HG02588 (cell line): ENCODE measurements around the gene SPAG16.

Source experiments
- ATAC-seq: cut with Tn5 transposase; IDR thresholded peaks from one replicate; pipeline ENCODE4 v1.9.1; 2021; ENCODE audit warnings: mild to moderate bottlenecking, moderate library complexity; ENCODE audit not compliant: unreplicated experiment

Gene SPAG16

GRCh38 chr2:214325404-214325803, 1041.1 kb downstream of the SPAG16 start:
- ATAC-seq = no peak

- no peak for ATAC-seq
These were observed 1044.7 kb downstream of the SPAG16 start for GRCh38 chr2:214328941-214329340.

GRCh38 chr2:214341646-214342045, 1057.4 kb downstream of the SPAG16 start:
- ATAC-seq = no peak

- ATAC-seq = no peak
These were observed 1074.2 kb downstream of the SPAG16 start for GRCh38 chr2:214358506-214358905.

GRCh38 chr2:214361116-214361515, 1076.9 kb downstream of the SPAG16 start:
- no peak for ATAC-seq

GRCh38 chr2:214365549-214365948, 1081.3 kb downstream of the SPAG16 start:
- ATAC-seq = no peak

GRCh38 chr2:214367171-214367570, 1082.9 kb downstream of the SPAG16 start:
- ATAC-seq = no peak

- ATAC-seq = no peak
These were observed 1092.5 kb downstream of the SPAG16 start for GRCh38 chr2:214376618-214377285.

GRCh38 chr2:214377286-214377624, 1093.0 kb downstream of the SPAG16 start:
- ATAC-seq = no peak

GRCh38 chr2:214378455-214379103, 1094.3 kb downstream of the SPAG16 start:
- no peak for ATAC-seq

GRCh38 chr2:214379227-214379626, 1095.0 kb downstream of the SPAG16 start:
- ATAC-seq = no peak

GRCh38 chr2:214380681-214381080, 1096.4 kb downstream of the SPAG16 start:
- no peak for ATAC-seq

- no peak for ATAC-seq
These were observed 1098.0 kb downstream of the SPAG16 start for GRCh38 chr2:214382229-214382628.

- no peak for ATAC-seq
These were observed 1102.5 kb downstream of the SPAG16 start for GRCh38 chr2:214386720-214387119.

- ATAC-seq = no peak
These were observed 1105.1 kb downstream of the SPAG16 start for GRCh38 chr2:214389334-214389733.

GRCh38 chr2:214393796-214394195, 1109.5 kb downstream of the SPAG16 start:
- ATAC-seq = no peak

GRCh38 chr2:214395040-214395439, 1110.8 kb downstream of the SPAG16 start:
- no peak for ATAC-seq

GRCh38 chr2:214401580-214401979, 1117.3 kb downstream of the SPAG16 start:
- ATAC-seq = no peak

- ATAC-seq = no peak
These were observed 1126.0 kb downstream of the SPAG16 start for GRCh38 chr2:214410128-214410775.

GRCh38 chr2:214410918-214411554, 1126.8 kb downstream of the SPAG16 start, which contains the start of gene VWC2L:
TSS of gene VWC2L (plus strand) at chr2:214411054. CDS start at chr2:214414194, 3,140 bp downstream.
- ATAC-seq = no peak

- ATAC-seq = no peak
These were observed 1128.4 kb downstream of the SPAG16 start for GRCh38 chr2:214412679-214413078.

- no peak for ATAC-seq
These were observed 1152.2 kb downstream of the SPAG16 start for GRCh38 chr2:214436470-214436869.
